H9 (cell line): ENCODE data around the gene LRP2BP. TPM values are rescaled to one million over a fixed set of nuclear protein-coding genes. Genes with fewer than 3 reads are reported as not detected.

ENCODE experiments used
- DNase-seq: peaks from one replicate; pipeline ENCODE4 v3.0.0-alpha.2; 2017
- H2AFZ ChIP-seq: one replicate; pipeline ENCODE4 v1.6.1; 2013; ENCODE audit warnings: mild to moderate bottlenecking, low read length, control low read depth, moderate library complexity
- H2AK5ac ChIP-seq: 2 replicates; pipeline ENCODE4 v1.6.1; 2013; ENCODE audit warnings: low read length, control low read depth, mixed read lengths; ENCODE audit not compliant: insufficient read length
- H2BK120ac ChIP-seq: one replicate; pipeline ENCODE4 v1.6.1; 2013; ENCODE audit warnings: low read depth, mild to moderate bottlenecking, low read length, control low read depth, inconsistent platforms; ENCODE audit not compliant: poor library complexity, severe bottlenecking
- H2BK12ac ChIP-seq: 2 replicates; pipeline ENCODE4 v1.6.1; 2013; ENCODE audit warnings: low read length, control low read depth, mixed read lengths, low read depth; ENCODE audit not compliant: insufficient read length
- H2BK15ac ChIP-seq: 2 replicates; pipeline ENCODE4 v1.6.1; 2013; ENCODE audit warnings: low read depth, low read length, control low read depth
- H2BK20ac ChIP-seq: one replicate; pipeline ENCODE4 v1.6.1; 2013; ENCODE audit warnings: low read depth, mild to moderate bottlenecking, low read length, control low read depth, inconsistent platforms; ENCODE audit not compliant: poor library complexity, severe bottlenecking
- H2BK5ac ChIP-seq: 2 replicates; pipeline ENCODE4 v1.6.1; 2013; ENCODE audit warnings: low read length, control low read depth, mixed read lengths; ENCODE audit not compliant: insufficient read length
- H3K14ac ChIP-seq: 2 replicates; pipeline ENCODE4 v1.6.1; 2013; ENCODE audit warnings: low read length, control low read depth; ENCODE audit not compliant: insufficient read depth
- H3K18ac ChIP-seq: 2 replicates; pipeline ENCODE4 v1.6.1; 2013; ENCODE audit warnings: low read depth, mild to moderate bottlenecking, mixed read lengths, low read length, control low read depth; ENCODE audit not compliant: insufficient read length
- H3K23ac ChIP-seq: 2 replicates; pipeline ENCODE4 v1.6.1; 2013; ENCODE audit warnings: low read length, control low read depth, mixed read lengths, low read depth; ENCODE audit not compliant: insufficient read length
- H3K23me2 ChIP-seq: 2 replicates; pipeline ENCODE4 v1.6.1; 2013; ENCODE audit warnings: low read depth, mild to moderate bottlenecking, mixed read lengths, low read length, control low read depth; ENCODE audit not compliant: insufficient read length, poor library complexity, severe bottlenecking
- H3K27ac ChIP-seq: 2 replicates; pipeline ENCODE4 v1.5.1; 2013; ENCODE audit warnings: low read length, control low read depth, mixed read lengths, low read depth; ENCODE audit not compliant: insufficient read length
- H3K27me3 ChIP-seq: 2 replicates; pipeline ENCODE4 v1.6.1; 2013; ENCODE audit warnings: low read length, control low read depth, inconsistent platforms; ENCODE audit not compliant: insufficient read depth
- H3K4ac ChIP-seq: 2 replicates; pipeline ENCODE4 v1.6.1; 2013; ENCODE audit warnings: low read depth, mild to moderate bottlenecking, control low read depth, inconsistent platforms, low read length, moderate library complexity
- H3K4me1 ChIP-seq: 2 replicates; pipeline ENCODE4 v1.6.1; 2013; ENCODE audit warnings: low read length, control low read depth, inconsistent platforms; ENCODE audit not compliant: insufficient read depth
- H3K4me2 ChIP-seq: 2 replicates; pipeline ENCODE4 v1.6.1; 2013; ENCODE audit warnings: low read length, control low read depth, mixed read lengths; ENCODE audit not compliant: insufficient read length, insufficient read depth
- H3K56ac ChIP-seq: 2 replicates; pipeline ENCODE4 v1.6.1; 2013; ENCODE audit warnings: low read depth, mild to moderate bottlenecking, mixed read lengths, low read length, control low read depth; ENCODE audit not compliant: insufficient read length
- H3K79me1 ChIP-seq: 2 replicates; pipeline ENCODE4 v1.6.1; 2013; ENCODE audit warnings: low read depth, mild to moderate bottlenecking, moderate library complexity, low read length, control low read depth, inconsistent platforms; ENCODE audit not compliant: insufficient read depth, poor library complexity, severe bottlenecking
- H3K79me2 ChIP-seq: 2 replicates; pipeline ENCODE4 v1.6.1; 2013; ENCODE audit warnings: low read length, control low read depth, inconsistent platforms; ENCODE audit not compliant: insufficient read depth
- H3K9ac ChIP-seq: 2 replicates; pipeline ENCODE4 v1.6.1; 2013; ENCODE audit warnings: low read length, control low read depth, mixed read lengths; ENCODE audit not compliant: insufficient read length; ENCODE audit errors: extremely low read depth
- H3K9me3 ChIP-seq: one replicate; pipeline ENCODE4 v1.6.1; 2013; ENCODE audit warnings: low read depth, low read length, inconsistent platforms; ENCODE audit not compliant: control insufficient read depth
- H3T11ph ChIP-seq: one replicate; pipeline ENCODE4 v1.6.1; 2013; ENCODE audit warnings: mild to moderate bottlenecking, low read length, control low read depth, inconsistent platforms
- H4K20me1 ChIP-seq: one replicate; pipeline ENCODE4 v1.6.1; 2013; ENCODE audit not compliant: control insufficient read depth, insufficient read length, insufficient read depth
- H4K5ac ChIP-seq: 2 replicates; pipeline ENCODE4 v1.6.1; 2013; ENCODE audit warnings: low read depth, mild to moderate bottlenecking, mixed read lengths, low read length, control low read depth; ENCODE audit not compliant: insufficient read length
- H4K8ac ChIP-seq: replicated peaks from 2 replicates; pipeline ENCODE4 v1.6.1; 2013; ENCODE audit warnings: low read length, control low read depth, mixed read lengths, low read depth; ENCODE audit not compliant: insufficient read length
- H4K91ac ChIP-seq: 2 replicates; pipeline ENCODE4 v1.6.1; 2013; ENCODE audit warnings: low read depth, mild to moderate bottlenecking, moderate library complexity, mixed read lengths, low read length, control low read depth; ENCODE audit not compliant: insufficient read length
- H3K27ac Mint-ChIP-seq, 3 experiments: 2 replicates in 2 of 3; 3 replicates in 1 of 3; pipeline ENCODE4 v1.8.0; 2020 to 2021; ENCODE audit warnings: mixed read lengths in 3 of 3, mild to moderate bottlenecking in 1 of 3, moderate library complexity in 1 of 3
- H3K27me3 Mint-ChIP-seq: 2 replicates; pipeline ENCODE4 v1.8.0; 2021; ENCODE audit warnings: low read depth, mild to moderate bottlenecking, moderate library complexity, mixed read lengths
- H3K36me3 Mint-ChIP-seq, 3 experiments: 2 replicates in 2 of 3; 3 replicates in 1 of 3; pipeline ENCODE4 v1.8.0; 2020 to 2021; ENCODE audit warnings: low read depth in 3 of 3, mixed read lengths in 3 of 3; ENCODE audit not compliant: insufficient read depth in 1 of 3
- H3K4me1 Mint-ChIP-seq, 2 experiments: 2 replicates each; pipeline ENCODE4 v1.8.0; 2020; ENCODE audit warnings: mixed read lengths in 2 of 2
- H3K4me3 Mint-ChIP-seq, 2 experiments: 2 replicates in 1 of 2; 3 replicates in 1 of 2; pipeline ENCODE4 v1.8.0; 2020 to 2021; ENCODE audit warnings: mild to moderate bottlenecking in 2 of 2, mixed read lengths in 2 of 2, moderate library complexity in 1 of 2
- H3K9me3 Mint-ChIP-seq, 2 experiments: 2 replicates in 1 of 2; 3 replicates in 1 of 2; pipeline ENCODE4 v1.8.0; 2020; ENCODE audit warnings: mild to moderate bottlenecking in 2 of 2, mixed read lengths in 2 of 2, moderate library complexity in 1 of 2
- CTCF ChIP-seq: fragments of 200-600 bp; sonication (generic); conservative IDR thresholded peaks from 3 replicates; pipeline ENCODE4 v1.8.0; 2021; ENCODE audit warnings: antibody characterized with exemption, mild to moderate bottlenecking
- WGBS: extraction: QIAGEN DNeasy Blood & Tissue Kit; methylation state at CpG from one replicate; pipeline ENCODE4 v1.1.7; 2013; ENCODE audit warnings: missing lambda C conversion rate, low lambda C conversion rate, mixed read lengths; ENCODE audit not compliant: insufficient read length; ENCODE audit errors: extremely low coverage; 5-methylcytosine and 5-hydroxymethylcytosine counted together
- total RNA-seq: library from RNA; stranded (reverse); gene quantifications from 2 replicates; pipeline ENCODE4 v1.2.1, GENCODE V29; 2021

The LRP2BP gene
- total RNA-seq, 1 experiment from 2014 or later = 0.46 TPM

DNA sequence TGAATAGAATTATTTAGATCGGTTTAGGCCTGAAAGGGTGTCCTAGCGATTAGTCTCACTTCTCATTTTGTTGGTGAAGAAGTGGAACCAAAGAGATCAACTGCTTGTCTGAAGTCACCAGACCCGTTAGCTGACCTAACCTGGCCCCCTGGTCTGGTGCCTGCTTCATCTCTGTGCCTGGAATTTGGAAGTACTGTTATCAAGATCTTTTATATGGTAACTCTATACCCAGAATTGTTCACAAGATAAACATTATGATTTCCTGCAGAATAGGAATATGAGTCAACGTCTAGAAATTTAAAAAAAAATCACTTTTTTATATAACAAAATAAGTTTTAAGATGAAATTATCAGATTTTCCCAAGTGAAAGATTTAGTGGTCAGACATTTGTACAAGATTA lies 37.2 kb downstream of the LRP2BP start:
- Histone ChIP-seq H4K20me1 (no peaks in the 10 kb centered on the region), H4K8ac (no peak overlapping the region), H3T11ph (no peak overlapping the region), H3K4ac (no peak overlapping the region), H4K91ac (no peak overlapping the region), H3K14ac (no peak overlapping the region), H3K79me1 (no peaks in the 10 kb centered on the region), H2BK15ac (no peak overlapping the region), H3K23me2 (no peaks in the 10 kb centered on the region), H2AFZ (no peak overlapping the region), H3K27me3 (no peaks in the 10 kb centered on the region), H2BK120ac (no peak overlapping the region), H3K9me3 (no peaks in the 10 kb centered on the region), H3K27ac (no peak overlapping the region), H3K23ac (no peak overlapping the region), H2AK5ac (no peak overlapping the region), H3K56ac (no peak overlapping the region), H3K18ac (no peak overlapping the region), H2BK5ac (no peak overlapping the region), H3K79me2 (no peaks in the 10 kb centered on the region), H3K4me1 (no peaks in the 10 kb centered on the region), H2BK20ac (no peak overlapping the region), H2BK12ac (no peak overlapping the region), H3K4me2 (no peak overlapping the region), H4K5ac (no peak overlapping the region), H3K9ac (no peak overlapping the region)
- TF ChIP-seq CTCF = no peak
- DNase-seq = no peak
- H3K4me3 Mint-ChIP-seq = no peak overlapping the region
- H3K4me1 Mint-ChIP-seq = peaks cover 3 to 4% of the 10 kb centered on the region in 2 experiments; a peak in 3 of 4 replicates
- no peaks in the 10 kb centered on the region for H3K27me3 Mint-ChIP-seq
- H3K9me3 Mint-ChIP-seq = no peaks in the 10 kb centered on the region
- H3K36me3 Mint-ChIP-seq = peaks cover 2 to 43% (median 22%) of the 10 kb centered on the region in 3 experiments; a peak in 5 of 7 replicates
- no CpG with 5 or more reads among the region's 4 CpGs for WGBS
- no peak overlapping the region for H3K27ac Mint-ChIP-seq
